ENCODE data around the gene LORICRIN.

DNA sequence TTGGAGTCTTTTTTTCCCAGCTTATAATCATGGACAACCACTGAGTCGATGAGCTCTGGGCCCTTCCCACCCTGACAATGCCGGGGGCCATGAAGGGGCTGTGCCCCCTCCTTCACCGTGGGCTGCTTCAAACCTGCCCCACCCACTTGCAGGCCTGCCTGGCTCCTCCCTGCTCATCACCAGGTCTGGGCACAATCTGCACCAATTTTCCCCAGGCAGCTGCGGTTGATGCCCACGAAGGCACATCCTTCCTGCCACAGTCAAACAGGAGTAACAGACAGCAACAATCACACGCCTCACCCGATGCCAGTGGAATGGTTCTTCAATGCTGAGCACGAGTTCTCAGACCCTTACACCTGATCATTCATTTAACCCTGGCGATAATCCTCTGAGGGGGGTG lies 34.4 kb downstream of the LORICRIN start:
- no peak for TF ChIP-seq SP1 (IDR thresholded peaks at IDR 0.05)
- TF ChIP-seq EGR1 (IDR thresholded peaks at IDR 0.05; ENCODE audit: low read depth in 2 of 2), result no peak
- TF ChIP-seq TAF1 (conservative IDR thresholded peaks at IDR 0.05), result no peak
- TF ChIP-seq, protein P1, sequence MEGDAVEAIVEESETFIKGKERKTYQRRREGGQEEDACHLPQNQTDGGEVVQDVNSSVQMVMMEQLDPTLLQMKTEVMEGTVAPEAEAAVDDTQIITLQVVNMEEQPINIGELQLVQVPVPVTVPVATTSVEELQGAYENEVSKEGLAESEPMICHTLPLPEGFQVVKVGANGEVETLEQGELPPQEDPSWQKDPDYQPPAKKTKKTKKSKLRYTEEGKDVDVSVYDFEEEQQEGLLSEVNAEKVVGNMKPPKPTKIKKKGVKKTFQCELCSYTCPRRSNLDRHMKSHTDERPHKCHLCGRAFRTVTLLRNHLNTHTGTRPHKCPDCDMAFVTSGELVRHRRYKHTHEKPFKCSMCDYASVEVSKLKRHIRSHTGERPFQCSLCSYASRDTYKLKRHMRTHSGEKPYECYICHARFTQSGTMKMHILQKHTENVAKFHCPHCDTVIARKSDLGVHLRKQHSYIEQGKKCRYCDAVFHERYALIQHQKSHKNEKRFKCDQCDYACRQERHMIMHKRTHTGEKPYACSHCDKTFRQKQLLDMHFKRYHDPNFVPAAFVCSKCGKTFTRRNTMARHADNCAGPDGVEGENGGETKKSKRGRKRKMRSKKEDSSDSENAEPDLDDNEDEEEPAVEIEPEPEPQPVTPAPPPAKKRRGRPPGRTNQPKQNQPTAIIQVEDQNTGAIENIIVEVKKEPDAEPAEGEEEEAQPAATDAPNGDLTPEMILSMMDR (IDR thresholded peaks at IDR 0.05; ENCODE audit: low read depth, low read length, missing input control), result no peak
- TF ChIP-seq, protein P2, sequence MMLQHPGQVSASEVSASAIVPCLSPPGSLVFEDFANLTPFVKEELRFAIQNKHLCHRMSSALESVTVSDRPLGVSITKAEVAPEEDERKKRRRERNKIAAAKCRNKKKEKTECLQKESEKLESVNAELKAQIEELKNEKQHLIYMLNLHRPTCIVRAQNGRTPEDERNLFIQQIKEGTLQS (IDR thresholded peaks at IDR 0.05), result no peak
- TF ChIP-seq, protein P3, sequence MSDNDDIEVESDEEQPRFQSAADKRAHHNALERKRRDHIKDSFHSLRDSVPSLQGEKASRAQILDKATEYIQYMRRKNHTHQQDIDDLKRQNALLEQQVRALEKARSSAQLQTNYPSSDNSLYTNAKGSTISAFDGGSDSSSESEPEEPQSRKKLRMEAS (IDR thresholded peaks at IDR 0.05), result no peak
- TF ChIP-seq, protein P4, sequence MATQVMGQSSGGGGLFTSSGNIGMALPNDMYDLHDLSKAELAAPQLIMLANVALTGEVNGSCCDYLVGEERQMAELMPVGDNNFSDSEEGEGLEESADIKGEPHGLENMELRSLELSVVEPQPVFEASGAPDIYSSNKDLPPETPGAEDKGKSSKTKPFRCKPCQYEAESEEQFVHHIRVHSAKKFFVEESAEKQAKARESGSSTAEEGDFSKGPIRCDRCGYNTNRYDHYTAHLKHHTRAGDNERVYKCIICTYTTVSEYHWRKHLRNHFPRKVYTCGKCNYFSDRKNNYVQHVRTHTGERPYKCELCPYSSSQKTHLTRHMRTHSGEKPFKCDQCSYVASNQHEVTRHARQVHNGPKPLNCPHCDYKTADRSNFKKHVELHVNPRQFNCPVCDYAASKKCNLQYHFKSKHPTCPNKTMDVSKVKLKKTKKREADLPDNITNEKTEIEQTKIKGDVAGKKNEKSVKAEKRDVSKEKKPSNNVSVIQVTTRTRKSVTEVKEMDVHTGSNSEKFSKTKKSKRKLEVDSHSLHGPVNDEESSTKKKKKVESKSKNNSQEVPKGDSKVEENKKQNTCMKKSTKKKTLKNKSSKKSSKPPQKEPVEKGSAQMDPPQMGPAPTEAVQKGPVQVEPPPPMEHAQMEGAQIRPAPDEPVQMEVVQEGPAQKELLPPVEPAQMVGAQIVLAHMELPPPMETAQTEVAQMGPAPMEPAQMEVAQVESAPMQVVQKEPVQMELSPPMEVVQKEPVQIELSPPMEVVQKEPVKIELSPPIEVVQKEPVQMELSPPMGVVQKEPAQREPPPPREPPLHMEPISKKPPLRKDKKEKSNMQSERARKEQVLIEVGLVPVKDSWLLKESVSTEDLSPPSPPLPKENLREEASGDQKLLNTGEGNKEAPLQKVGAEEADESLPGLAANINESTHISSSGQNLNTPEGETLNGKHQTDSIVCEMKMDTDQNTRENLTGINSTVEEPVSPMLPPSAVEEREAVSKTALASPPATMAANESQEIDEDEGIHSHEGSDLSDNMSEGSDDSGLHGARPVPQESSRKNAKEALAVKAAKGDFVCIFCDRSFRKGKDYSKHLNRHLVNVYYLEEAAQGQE (IDR thresholded peaks at IDR 0.05), result no peak
- TF ChIP-seq FOXA1 (IDR thresholded peaks at IDR 0.05), result no peak
- TF ChIP-seq, protein P5, sequence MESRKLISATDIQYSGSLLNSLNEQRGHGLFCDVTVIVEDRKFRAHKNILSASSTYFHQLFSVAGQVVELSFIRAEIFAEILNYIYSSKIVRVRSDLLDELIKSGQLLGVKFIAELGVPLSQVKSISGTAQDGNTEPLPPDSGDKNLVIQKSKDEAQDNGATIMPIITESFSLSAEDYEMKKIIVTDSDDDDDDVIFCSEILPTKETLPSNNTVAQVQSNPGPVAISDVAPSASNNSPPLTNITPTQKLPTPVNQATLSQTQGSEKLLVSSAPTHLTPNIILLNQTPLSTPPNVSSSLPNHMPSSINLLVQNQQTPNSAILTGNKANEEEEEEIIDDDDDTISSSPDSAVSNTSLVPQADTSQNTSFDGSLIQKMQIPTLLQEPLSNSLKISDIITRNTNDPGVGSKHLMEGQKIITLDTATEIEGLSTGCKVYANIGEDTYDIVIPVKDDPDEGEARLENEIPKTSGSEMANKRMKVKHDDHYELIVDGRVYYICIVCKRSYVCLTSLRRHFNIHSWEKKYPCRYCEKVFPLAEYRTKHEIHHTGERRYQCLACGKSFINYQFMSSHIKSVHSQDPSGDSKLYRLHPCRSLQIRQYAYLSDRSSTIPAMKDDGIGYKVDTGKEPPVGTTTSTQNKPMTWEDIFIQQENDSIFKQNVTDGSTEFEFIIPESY (IDR thresholded peaks at IDR 0.05), result no peak
- no peak for TF ChIP-seq YY1 (IDR thresholded peaks at IDR 0.05)
- TF ChIP-seq FOXA2 (IDR thresholded peaks at IDR 0.05), result no peak
- no peak for TF ChIP-seq RXRA (IDR thresholded peaks at IDR 0.05)
- TF ChIP-seq GABPA (IDR thresholded peaks at IDR 0.05 in 1 of 2, conservative IDR thresholded peaks at IDR 0.05 in 1 of 2), result no peak
- TF ChIP-seq JUND (IDR thresholded peaks at IDR 0.05), result no peak
